Cardiac muscle cell (in vitro differentiated cells and primary cell): ENCODE measurements around the gene YEATS2. TPM values are rescaled to one million over a fixed set of nuclear protein-coding genes. Genes with fewer than 3 reads are reported as not detected.
"Not testable (repeated sequence)": the region's sequence is repeated elsewhere in the genome, so short reads cannot be mapped to it uniquely, and the experiment has no call there.

Experiments used
- DNase-seq, 2 donors: peaks; one replicate each; pipeline versions ENCODE4 v3.0.0 to v3.0.0-alpha.2; 2010 to 2017; ENCODE audit warnings: low read depth in 1 of 2, low spot score in 1 of 2
- H3K27ac ChIP-seq: fragments of 200-600 bp; sonication (generic); 2 replicates; pipeline ENCODE4 v1.5.1; 2016
- H3K27me3 ChIP-seq: fragments of 200-600 bp; sonication (generic); 2 replicates; pipeline ENCODE4 v1.6.0; 2016; ENCODE audit warnings: control low read depth
- H3K36me3 ChIP-seq: fragments of 200-600 bp; sonication (generic); 2 replicates; pipeline ENCODE4 v1.5.1; 2016; ENCODE audit warnings: control low read depth
- H3K4me1 ChIP-seq: fragments of 200-600 bp; sonication (generic); 2 replicates; pipeline ENCODE4 v1.8.1; 2017; ENCODE audit warnings: low read depth, mild to moderate bottlenecking, mixed run types
- H3K4me3 ChIP-seq: fragments of 200-600 bp; sonication (generic); 2 replicates; pipeline ENCODE4 v1.5.1; 2016; ENCODE audit warnings: mild to moderate bottlenecking
- H3K9me3 ChIP-seq: fragments of 200-600 bp; sonication (generic); 2 replicates; pipeline ENCODE4 v1.5.1; 2017; ENCODE audit warnings: low read depth, mild to moderate bottlenecking, control low read depth
- CTCF ChIP-seq: IDR thresholded peaks from 2 replicates; pipeline ENCODE4 v1.5.1; 2012; ENCODE audit warnings: low read depth, mild to moderate bottlenecking, low read length
- polyA plus RNA-seq: library from polyadenylated mRNA; unstranded; fragments of >200 nt; fragmentation: Nextera tagmentation; extraction: Ambion mirVana; gene quantifications from 2 replicates; pipeline ENCODE4 v1.2.1, GENCODE V29; 2016
- total RNA-seq: library from RNA; depleted of rRNA; stranded (reverse); fragments of >200 nt; gene quantifications from 2 replicates; pipeline ENCODE4 v1.2.3, GENCODE V29; 2016

YEATS2 gene
- total and polyA plus RNA-seq, 2 experiments from 2014 or later: 15.7 to 34.9 TPM

- no peak for TF ChIP-seq CTCF
- Histone ChIP-seq H3K4me1 (no peaks in the 10 kb centered on the region), H3K27ac (no peak overlapping the region), H3K4me3 (no peak overlapping the region), H3K36me3 (peaks cover 42% of the 10 kb centered on the region), H3K27me3 (no peaks in the 10 kb centered on the region), H3K9me3 (no peaks in the 10 kb centered on the region)
- DNase-seq: peak in 1 of 2 donors; percentile 94
These were observed 32.6 kb upstream of the YEATS2 start for GRCh38 chr3:183664913-183665381.

DNA sequence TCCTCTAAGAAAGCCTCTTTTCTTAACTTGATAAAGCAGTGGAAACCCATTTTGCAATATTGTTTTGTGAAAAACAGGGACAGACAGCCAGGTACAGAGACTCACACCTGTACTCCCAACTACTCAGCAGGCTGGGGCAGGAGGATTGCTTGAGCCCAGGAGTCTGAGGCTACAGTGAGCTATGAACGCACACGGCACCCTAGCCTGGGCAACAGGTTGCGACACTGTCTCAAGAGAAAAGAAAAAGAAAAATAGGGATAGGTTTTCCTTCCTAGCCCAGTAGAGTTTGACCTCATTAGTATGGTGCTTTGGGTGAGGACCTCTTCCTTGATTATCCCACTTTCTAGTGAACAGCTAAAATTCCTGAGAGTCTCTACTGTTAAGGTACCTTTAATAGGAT, 17.5 kb upstream of the YEATS2 start:
- peaks cover 31% of the 10 kb centered on the region for H3K36me3 ChIP-seq
- TF ChIP-seq CTCF: no peak
- no peaks in the 10 kb centered on the region for H3K4me1 ChIP-seq
- no peak overlapping the region for H3K27ac ChIP-seq
- no peak overlapping the region for H3K4me3 ChIP-seq
- H3K9me3 ChIP-seq: no peaks in the 10 kb centered on the region
- peak in 1 of 2 donors; percentile 14 for DNase-seq
- no peaks in the 10 kb centered on the region for H3K27me3 ChIP-seq

GRCh38 chr3:183687705-183688104, 9.9 kb upstream of the YEATS2 start:
- Histone ChIP-seq H3K4me1 (no peaks in the 10 kb centered on the region), H3K27ac (no peak overlapping the region), H3K36me3 (no peaks in the 10 kb centered on the region), H3K4me3 (no peak overlapping the region), H3K9me3 (no peaks in the 10 kb centered on the region), H3K27me3 (no peaks in the 10 kb centered on the region)
- DNase-seq: no peak
- TF ChIP-seq CTCF: no peak

DNA sequence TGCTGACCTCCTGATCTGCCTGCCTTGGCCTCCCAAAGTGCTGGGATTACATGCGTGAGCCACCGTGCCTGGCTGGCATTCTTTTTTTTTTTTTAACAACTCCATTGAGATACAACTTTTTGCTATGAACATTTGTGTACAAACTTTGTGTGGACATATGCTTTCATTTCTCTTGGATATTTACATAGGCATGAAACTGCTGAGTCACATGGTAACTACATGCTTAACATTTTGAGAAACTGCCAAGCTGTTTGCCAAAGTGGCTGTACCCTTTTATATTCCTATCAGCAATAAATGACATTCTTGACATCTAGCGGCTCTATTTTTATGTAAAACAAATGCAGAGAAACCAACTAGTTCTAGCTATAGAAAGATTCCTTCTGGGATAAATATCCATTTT, 8.7 kb upstream of the YEATS2 start:
- H3K9me3 ChIP-seq: no peaks in the 10 kb centered on the region
- H3K27ac ChIP-seq: no peak overlapping the region
- no peak overlapping the region for H3K4me3 ChIP-seq

DNA sequence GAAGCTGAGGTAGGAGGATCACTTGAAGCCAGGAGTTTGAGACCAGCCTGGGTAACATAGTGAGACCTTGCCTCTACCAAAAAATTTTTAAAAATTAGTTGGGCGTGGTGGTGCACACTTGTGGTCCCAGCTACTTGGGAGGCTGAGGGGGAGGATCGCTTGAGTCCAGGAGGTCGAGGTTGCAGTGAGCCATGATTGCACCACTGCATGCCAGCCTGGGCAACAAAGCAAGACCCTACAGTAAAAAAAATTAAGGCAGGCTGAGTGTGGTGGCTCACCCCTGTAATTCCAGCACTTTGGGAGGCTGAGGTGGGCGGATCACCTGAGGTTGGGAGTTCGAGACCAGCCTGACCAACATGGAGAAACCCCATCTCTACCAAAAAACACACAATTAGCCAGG, 8.0 kb upstream of the YEATS2 start:
- not testable (repeated sequence) for H3K4me1 ChIP-seq, H3K4me3 ChIP-seq, DNase-seq, H3K27me3 ChIP-seq, H3K27ac ChIP-seq, H3K36me3 ChIP-seq, H3K9me3 ChIP-seq

More for the DNA sequence above, 8.7 kb upstream of the YEATS2 start:
- peak in 1 of 2 donors; percentile 12 for DNase-seq
- H3K4me1 ChIP-seq: no peaks in the 10 kb centered on the region
- no peak for TF ChIP-seq CTCF
- H3K27me3 ChIP-seq: no peaks in the 10 kb centered on the region
- no peaks in the 10 kb centered on the region for H3K36me3 ChIP-seq

DNA sequence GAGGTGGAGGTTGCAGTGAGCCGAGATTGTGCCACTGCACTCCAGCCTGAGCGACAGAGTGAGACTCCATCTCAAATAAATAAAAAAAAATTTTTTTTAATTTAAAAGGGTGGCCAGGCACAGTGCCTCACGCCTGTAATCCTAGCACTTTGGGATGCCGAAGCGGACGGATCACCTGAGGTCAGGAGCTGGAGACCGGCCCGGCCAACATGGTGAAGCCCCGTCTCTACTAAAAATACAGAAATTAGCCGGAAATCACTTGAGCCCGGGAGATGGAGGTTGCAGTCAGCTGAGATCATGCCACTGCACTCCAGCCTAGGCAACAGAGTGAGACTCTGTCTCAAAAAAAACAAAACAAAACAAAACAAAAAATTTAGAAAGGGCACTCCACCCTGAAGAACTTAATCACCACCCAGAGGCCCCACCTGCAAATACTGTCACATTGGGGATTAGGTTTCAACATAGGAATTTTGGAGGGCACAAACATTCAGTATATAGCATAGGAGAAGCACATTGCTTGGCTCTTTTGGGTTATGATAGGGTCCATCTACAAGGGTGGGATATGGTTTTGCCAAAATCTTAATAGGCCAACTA, 7.1 kb upstream of the YEATS2 start:
- no peaks in the 10 kb centered on the region for H3K9me3 ChIP-seq
- H3K4me3 ChIP-seq: no peak overlapping the region
- no peaks in the 10 kb centered on the region for H3K36me3 ChIP-seq
- H3K4me1 ChIP-seq: no peaks in the 10 kb centered on the region
- no peak overlapping the region for H3K27ac ChIP-seq
- H3K27me3 ChIP-seq: no peaks in the 10 kb centered on the region
- no peak for TF ChIP-seq CTCF
- no peak for DNase-seq
